Spleen (tissue), 7 donors: ENCODE results near the gene TRIM45.

ENCODE experiments used
- CTCF ChIP-seq, 11 experiments: fragments of 200-600 bp in 7 of 11; fragments of 450-650 bp in 4 of 11; sonication (generic) in 4 of 11; IDR thresholded peaks in 8 of 11; conservative IDR thresholded peaks in 3 of 11; 1 replicate in 7 of 11; 2 replicates in 4 of 11; pipeline versions ENCODE4 v1.4.0 to v1.8.0; 2016 to 2021; ENCODE audit warnings: antibody characterized with exemption in 11 of 11, inconsistent platforms in 4 of 11, mild to moderate bottlenecking in 1 of 11
- POLR2A ChIP-seq, 3 donors: fragments of 450-650 bp; IDR thresholded peaks; one replicate each; pipeline ENCODE4 v1.5.1; 2017; ENCODE audit warnings: antibody characterized with exemption in 3 of 3, mild to moderate bottlenecking in 1 of 3
- POLR2AphosphoS5 ChIP-seq, 3 donors: sonication (generic); formaldehyde crosslinking; IDR thresholded peaks; one replicate each; pipeline ENCODE4 v1.5.1; 2017; ENCODE audit warnings: antibody characterized with exemption in 3 of 3
- donor health status: DM: no; HTN: no; CAD: no; lungs with moderate emphysema.
- donor health status: DM: no; HTN: no; CAD: no.
- donor health status: DM: no; HTN: no; CAD: no.

- TF ChIP-seq CTCF (IDR thresholded peaks at IDR 0.05 in 8 of 11, conservative IDR thresholded peaks at IDR 0.05 in 3 of 11): peak in 7 of 11 experiments; percentile 27 to 49 (median 44)
- TF ChIP-seq POLR2A (IDR thresholded peaks at IDR 0.05): no peak
- TF ChIP-seq POLR2AphosphoS5 (IDR thresholded peaks at IDR 0.05): no peak
These were observed 7.0 kb upstream of the TRIM45 start for GRCh38 chr1:117128323-117129079.
